CD4-positive, CD25-positive, alpha-beta regulatory T cell (primary cell): Measurements from ENCODE around the gene MRPL23. TPM values are rescaled to one million over a fixed set of nuclear protein-coding genes. Genes with fewer than 3 reads are reported as not detected.
A peak's percentile ranks its signal among the peaks of the same experiment; 100 is the strongest.

Experiments used
- ATAC-seq, 2 donors: fragments of 150-1000 bp; cut with Tn5 transposase; one replicate each; pipeline ENCODE4 v1.10.0; 2021; ENCODE audit warnings: low read depth in 2 of 2, moderate number of reproducible peaks in 2 of 2, moderate library complexity in 1 of 2
- DNase-seq, 3 donors: peaks; one replicate each; pipeline versions ENCODE4 v3.0.0 to v3.0.0-alpha.2; 2012 to 2022; ENCODE audit warnings: mixed read lengths in 1 of 3
- H3K27ac ChIP-seq: one replicate; pipeline ENCODE4 v1.7.0; 2013; ENCODE audit warnings: mild to moderate bottlenecking, low read length; ENCODE audit not compliant: insufficient read depth, poor library complexity, severe bottlenecking
- H3K27me3 ChIP-seq: one replicate; pipeline ENCODE4 v1.7.0; 2013; ENCODE audit warnings: low read length; ENCODE audit not compliant: control insufficient read depth, insufficient read depth
- H3K36me3 ChIP-seq: one replicate; pipeline ENCODE4 v1.7.0; 2013; ENCODE audit warnings: mild to moderate bottlenecking, low read length, moderate library complexity; ENCODE audit not compliant: control insufficient read depth, insufficient read depth
- H3K4me1 ChIP-seq: 2 replicates; pipeline ENCODE4 v1.7.0; 2013; ENCODE audit warnings: mild to moderate bottlenecking, low read length; ENCODE audit not compliant: insufficient read depth, control insufficient read depth, poor library complexity, severe bottlenecking
- H3K4me3 ChIP-seq: one replicate; pipeline ENCODE4 v1.7.0; 2013; ENCODE audit warnings: low read depth, mild to moderate bottlenecking, low read length, moderate library complexity
- H3K9me3 ChIP-seq, 2 experiments: 1 replicate in 1 of 2; 2 replicates in 1 of 2; pipeline ENCODE4 v1.7.0; 2013; ENCODE audit warnings: low read length in 2 of 2, mild to moderate bottlenecking in 1 of 2, moderate library complexity in 1 of 2; ENCODE audit not compliant: control insufficient read depth in 2 of 2
- H3K27ac Mint-ChIP-seq, 3 donors: one replicate each; pipeline ENCODE4 v1.8.0; 2020 to 2022; ENCODE audit warnings: mild to moderate bottlenecking in 3 of 3, mixed read lengths in 3 of 3, moderate library complexity in 2 of 3
- H3K27me3 Mint-ChIP-seq: one replicate; pipeline ENCODE4 v1.8.0; 2022; ENCODE audit warnings: mild to moderate bottlenecking, mixed read lengths
- H3K36me3 Mint-ChIP-seq: one replicate; pipeline ENCODE4 v1.8.0; 2020; ENCODE audit warnings: mixed read lengths
- H3K4me1 Mint-ChIP-seq, 4 donors: one replicate each; pipeline ENCODE4 v1.8.0; 2020 to 2022; ENCODE audit warnings: mixed read lengths in 4 of 4, mild to moderate bottlenecking in 1 of 4
- H3K4me3 Mint-ChIP-seq, 4 donors: one replicate each; pipeline ENCODE4 v1.8.0; 2020 to 2022; ENCODE audit warnings: mild to moderate bottlenecking in 4 of 4, mixed read lengths in 4 of 4, moderate library complexity in 3 of 4
- H3K9me3 Mint-ChIP-seq, 7 donors: one replicate each; pipeline ENCODE4 v1.8.0; 2020 to 2022; ENCODE audit warnings: mixed read lengths in 7 of 7, mild to moderate bottlenecking in 3 of 7, moderate library complexity in 2 of 7
- polyA plus RNA-seq, 4 donors: library from polyadenylated mRNA; unstranded; fragments of 300-500 nt; fragmentation: Illumina TruSeq; gene quantifications; one replicate each; pipeline ENCODE4 v1.2.3, GENCODE V29; 2021
- total RNA-seq: library from RNA; stranded (reverse); gene quantifications from one replicate; pipeline ENCODE4 v1.2.3, GENCODE V29; 2022

The MRPL23 gene
- total RNA-seq, result 37.5 TPM
- polyA plus RNA-seq, result 10 to 100 TPM; 19.8 to 84.1 (median 24.6) TPM

DNA sequence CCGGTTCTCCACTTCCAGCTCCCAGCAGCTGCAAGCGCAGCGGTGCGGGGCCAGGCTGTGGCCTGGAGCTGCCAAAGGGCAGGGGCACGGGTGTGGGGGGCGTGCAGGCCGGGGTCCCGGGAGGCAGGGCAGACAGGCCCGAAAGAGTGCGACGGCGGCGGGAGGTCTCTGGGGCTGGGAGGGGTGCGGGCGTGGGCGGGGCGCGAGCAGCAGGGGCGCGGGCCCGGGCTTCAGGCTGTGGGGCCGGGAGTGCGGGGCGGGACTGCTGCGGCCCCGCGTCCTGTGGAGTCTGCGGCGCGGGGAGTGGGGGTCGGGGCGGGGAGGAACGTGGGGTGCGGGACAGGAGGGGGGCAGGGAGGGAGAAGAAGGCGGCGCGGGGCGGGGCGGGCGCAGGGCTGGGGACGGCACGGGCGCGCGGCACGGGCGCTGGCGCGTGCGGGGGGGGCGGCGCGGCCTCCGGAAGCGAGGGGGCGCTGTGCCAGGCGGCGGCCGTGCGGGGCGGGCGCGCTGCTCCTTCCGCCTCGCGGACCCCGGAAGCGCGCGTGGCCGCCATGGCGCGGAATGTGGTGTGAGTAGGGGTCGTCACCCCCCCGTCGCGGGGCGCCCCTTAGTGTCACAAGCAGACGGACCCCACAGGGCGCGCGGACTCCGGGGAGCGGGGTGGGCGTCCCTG is at the start of gene MRPL23:
MRPL23 (plus strand) TSS at position 521 of the 673 bp plus-strand sequence; CDS start at position 552, 31 bp downstream.
- DNase-seq (no peak), ATAC-seq (peak; percentile 87 to 90)
- no peaks in the 10 kb centered on the region for H3K27me3 Mint-ChIP-seq
- H3K4me1 ChIP-seq, result no peaks in the 10 kb centered on the region
- no peaks in the 10 kb centered on the region for H3K36me3 ChIP-seq
- H3K9me3 Mint-ChIP-seq, result no peaks in the 10 kb centered on the region
- no peaks in the 10 kb centered on the region for H3K9me3 ChIP-seq
- H3K27me3 ChIP-seq, result no peaks in the 10 kb centered on the region
- H3K27ac ChIP-seq, result no peak within 1 kb of the TSS
- peaks cover 0 to 2% (median 0%) of the 10 kb centered on the region in 4 donors for H3K4me1 Mint-ChIP-seq
- no peaks in the 10 kb centered on the region for H3K36me3 Mint-ChIP-seq
- H3K4me3 ChIP-seq, result no peak within 1 kb of the TSS
- no peak within 1 kb of the TSS for H3K27ac Mint-ChIP-seq
- H3K4me3 Mint-ChIP-seq, result no peak within 1 kb of the TSS

DNA sequence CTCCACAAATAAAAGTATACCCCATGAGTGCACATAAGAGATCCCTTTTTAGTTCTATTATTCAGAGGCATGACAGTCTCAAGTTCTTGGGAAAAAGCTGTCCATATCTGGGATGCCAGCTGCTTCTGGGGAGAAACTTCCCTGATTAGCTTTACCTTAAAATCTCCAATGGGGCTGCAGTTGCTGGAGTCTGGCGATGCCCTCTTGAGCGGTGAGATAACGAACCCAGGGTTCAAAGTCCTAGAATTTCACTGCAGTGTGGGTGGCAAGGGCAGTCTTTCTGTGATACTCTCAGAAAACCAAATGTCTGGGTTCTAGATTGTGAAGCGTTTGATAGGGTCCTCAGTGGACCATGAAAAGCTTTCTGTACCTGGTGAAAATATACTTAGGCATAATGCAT is 48.0 kb upstream of the MRPL23 start:
- ATAC-seq (no peak), DNase-seq (no peak)
- Mint-ChIP-seq H3K27ac (no peak overlapping the region), H3K4me3 (no peak overlapping the region), H3K27me3 (peaks cover 53% of the 10 kb centered on the region), H3K9me3 (no peaks in the 10 kb centered on the region), H3K4me1 (peaks cover 0 to 2% (median 0%) of the 10 kb centered on the region in 4 donors), H3K36me3 (no peaks in the 10 kb centered on the region)
- Histone ChIP-seq H3K9me3 (no peaks in the 10 kb centered on the region), H3K4me3 (no peak overlapping the region), H3K4me1 (no peaks in the 10 kb centered on the region), H3K36me3 (no peaks in the 10 kb centered on the region), H3K27ac (no peak overlapping the region), H3K27me3 (peaks cover 4% of the 10 kb centered on the region)

DNA sequence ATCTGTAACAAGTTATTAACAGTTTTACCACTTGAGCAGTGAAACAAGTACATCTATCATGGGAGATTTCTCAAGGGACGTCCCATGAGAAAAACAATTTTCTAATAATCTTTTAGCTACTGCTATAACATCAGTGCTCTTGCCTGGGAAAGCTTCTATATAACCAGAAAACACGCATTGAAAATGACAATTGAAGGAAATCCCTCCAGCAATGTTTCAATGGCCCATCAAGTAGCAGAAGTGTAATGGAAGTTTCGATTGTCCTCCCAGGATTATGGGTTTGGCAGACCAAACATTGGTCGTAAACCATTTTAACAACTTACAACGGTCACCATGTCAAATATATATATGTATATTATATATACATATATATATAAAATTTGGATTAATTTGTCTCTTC is 47.4 kb upstream of the MRPL23 start:
- no peaks in the 10 kb centered on the region for H3K36me3 Mint-ChIP-seq
- Histone ChIP-seq H3K4me1 (no peaks in the 10 kb centered on the region), H3K36me3 (no peaks in the 10 kb centered on the region), H3K27me3 (peaks cover 4% of the 10 kb centered on the region), H3K4me3 (no peak overlapping the region), H3K9me3 (no peaks in the 10 kb centered on the region), H3K27ac (no peak overlapping the region)
- DNase-seq, result no peak
- peaks cover 0 to 2% (median 0%) of the 10 kb centered on the region in 4 donors for H3K4me1 Mint-ChIP-seq
- no peaks in the 10 kb centered on the region for H3K9me3 Mint-ChIP-seq
- peaks cover 53% of the 10 kb centered on the region for H3K27me3 Mint-ChIP-seq
- ATAC-seq, result no peak
- H3K4me3 Mint-ChIP-seq, result no peak overlapping the region
- H3K27ac Mint-ChIP-seq, result no peak overlapping the region

DNA sequence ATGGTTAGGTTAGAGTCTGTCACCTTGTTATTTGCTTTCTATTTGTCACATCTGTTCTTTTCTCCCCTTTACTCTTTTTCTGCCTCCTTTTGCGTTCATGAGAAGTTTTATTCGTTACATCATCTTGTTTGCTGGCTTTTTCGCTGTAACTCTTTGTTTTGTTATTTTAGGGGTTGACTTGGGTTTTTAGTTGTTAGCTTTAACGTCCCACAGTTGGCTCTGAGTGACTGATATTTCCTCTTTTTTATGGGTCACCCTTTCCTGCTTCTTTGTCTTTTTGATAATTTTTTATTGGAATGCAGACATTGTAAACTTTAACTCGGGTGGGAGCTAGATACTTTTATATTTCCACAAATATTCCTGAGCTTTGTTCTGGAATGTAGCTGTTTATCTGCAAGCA is 41.0 kb upstream of the MRPL23 start:
- Mint-ChIP-seq H3K27ac (peak overlapping the region in 1 of 3 donors; percentile 48), H3K36me3 (no peaks in the 10 kb centered on the region), H3K4me1 (no peaks in the 10 kb centered on the region), H3K9me3 (peaks cover 0 to 1% (median 0%) of the 10 kb centered on the region in 7 donors), H3K27me3 (peaks cover 19% of the 10 kb centered on the region), H3K4me3 (no peak overlapping the region)
- H3K4me1 ChIP-seq, result no peaks in the 10 kb centered on the region
- no peak for ATAC-seq
- H3K9me3 ChIP-seq, result no peaks in the 10 kb centered on the region
- H3K27ac ChIP-seq, result no peak overlapping the region
- H3K4me3 ChIP-seq, result no peak overlapping the region
- H3K27me3 ChIP-seq, result no peaks in the 10 kb centered on the region
- no peak for DNase-seq
- no peaks in the 10 kb centered on the region for H3K36me3 ChIP-seq

DNA sequence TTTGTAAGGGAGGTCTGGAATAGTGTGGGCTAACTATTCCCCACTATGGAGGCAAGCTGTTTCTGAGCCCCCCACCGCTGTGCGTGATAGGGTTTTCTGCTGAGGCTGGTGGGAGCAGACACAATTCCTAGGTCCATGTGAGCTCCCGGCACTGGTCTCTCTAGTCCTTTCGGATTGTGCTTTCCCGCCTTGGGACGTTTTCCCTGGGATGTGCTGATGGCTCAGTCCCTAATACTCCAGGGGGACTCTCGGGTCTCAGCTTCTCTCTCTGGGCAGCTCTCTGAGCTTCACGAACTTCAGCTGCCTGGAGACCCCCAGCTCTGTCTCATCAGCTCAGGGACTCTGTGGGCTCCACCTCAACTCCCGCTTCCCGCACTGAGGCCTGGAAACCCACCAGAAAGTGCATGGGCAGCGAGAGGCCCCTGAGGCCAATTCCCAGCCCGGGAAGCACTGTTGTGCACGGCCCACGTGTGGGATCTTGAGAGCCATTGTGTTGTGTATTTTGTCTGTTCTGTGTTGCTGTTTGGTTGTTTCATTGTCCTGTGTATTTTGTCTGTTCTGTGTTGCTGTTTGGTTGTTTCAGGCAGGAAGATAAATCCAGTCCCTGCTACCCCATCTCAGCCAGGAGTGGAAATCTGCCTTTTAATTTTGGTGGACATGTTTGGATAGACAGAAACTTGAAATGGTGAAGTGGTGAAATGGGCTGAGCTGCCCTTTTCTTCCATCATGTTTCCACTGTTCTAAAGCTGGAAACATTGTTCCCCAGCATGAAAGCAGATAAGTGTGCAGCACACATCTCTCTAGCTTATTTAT is 40.3 kb upstream of the MRPL23 start:
- peaks cover 0 to 1% (median 0%) of the 10 kb centered on the region in 7 donors for H3K9me3 Mint-ChIP-seq
- H3K27me3 ChIP-seq, result no peaks in the 10 kb centered on the region
- DNase-seq, result no peak
- no peaks in the 10 kb centered on the region for H3K4me1 ChIP-seq
- H3K4me1 Mint-ChIP-seq, result no peaks in the 10 kb centered on the region
- no peaks in the 10 kb centered on the region for H3K9me3 ChIP-seq
- H3K36me3 ChIP-seq, result no peaks in the 10 kb centered on the region
- no peaks in the 10 kb centered on the region for H3K36me3 Mint-ChIP-seq
- H3K27me3 Mint-ChIP-seq, result peaks cover 13% of the 10 kb centered on the region
- no peak overlapping the region for H3K4me3 Mint-ChIP-seq
- H3K27ac Mint-ChIP-seq, result no peak overlapping the region
- H3K4me3 ChIP-seq, result no peak overlapping the region
- H3K27ac ChIP-seq, result no peak overlapping the region
- ATAC-seq, result no peak

DNA sequence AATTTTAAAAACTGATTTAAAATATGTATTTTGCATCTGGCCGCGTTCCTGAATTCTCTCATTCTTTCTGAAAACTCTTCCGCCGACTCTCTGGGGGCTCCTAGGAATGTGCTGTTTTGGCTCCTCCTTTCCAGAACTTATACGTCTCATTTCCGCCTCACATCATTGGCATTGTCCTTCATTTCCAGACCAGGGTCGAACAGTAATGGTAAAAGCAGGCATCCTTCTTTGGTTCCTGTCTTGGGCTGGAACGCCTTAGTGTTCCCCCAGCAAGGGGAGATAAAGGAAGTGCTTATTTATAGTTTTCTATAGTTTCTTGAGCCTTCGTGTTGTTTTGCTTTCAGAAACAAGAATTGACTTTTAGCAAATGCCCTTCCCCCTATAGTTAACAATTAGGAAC is 38.5 kb upstream of the MRPL23 start:
- Mint-ChIP-seq H3K4me1 (no peaks in the 10 kb centered on the region), H3K4me3 (no peak overlapping the region), H3K9me3 (peaks cover 0 to 1% (median 0%) of the 10 kb centered on the region in 7 donors), H3K27me3 (peaks cover 6% of the 10 kb centered on the region), H3K36me3 (no peaks in the 10 kb centered on the region), H3K27ac (no peak overlapping the region)
- no peaks in the 10 kb centered on the region for H3K4me1 ChIP-seq
- no peaks in the 10 kb centered on the region for H3K36me3 ChIP-seq
- no peak overlapping the region for H3K4me3 ChIP-seq
- DNase-seq (no peak), ATAC-seq (no peak)
- no peaks in the 10 kb centered on the region for H3K9me3 ChIP-seq
- H3K27ac ChIP-seq, result no peak overlapping the region
- H3K27me3 ChIP-seq, result no peaks in the 10 kb centered on the region

DNA sequence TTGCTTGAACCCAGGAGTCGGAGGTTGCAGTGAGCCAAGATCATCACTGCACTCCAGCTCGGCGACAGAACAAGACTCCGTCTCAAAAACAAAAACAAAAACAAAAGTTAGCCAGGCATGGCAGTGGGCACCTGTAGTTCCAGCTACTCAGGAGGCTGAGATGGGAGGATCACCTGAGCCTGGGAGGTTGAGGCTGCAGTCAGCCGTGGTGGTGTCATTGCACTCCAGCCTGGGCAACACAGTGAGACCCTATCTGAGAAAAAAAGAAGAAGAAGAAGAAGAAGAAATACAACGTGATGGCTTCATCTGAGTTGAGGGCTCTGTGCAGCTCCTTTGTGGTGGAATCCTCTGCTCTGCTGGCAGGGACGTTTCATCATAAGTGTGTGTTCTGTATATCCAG is 37.6 kb upstream of the MRPL23 start:
- no peak overlapping the region for H3K4me3 ChIP-seq
- no peak overlapping the region for H3K27ac ChIP-seq
- no peaks in the 10 kb centered on the region for H3K9me3 ChIP-seq
- no peaks in the 10 kb centered on the region for H3K4me1 ChIP-seq
- Mint-ChIP-seq H3K27me3 (peaks cover 6% of the 10 kb centered on the region), H3K27ac (no peak overlapping the region), H3K4me3 (no peak overlapping the region), H3K4me1 (peaks cover 0 to 3% (median under 1%) of the 10 kb centered on the region in 4 donors), H3K9me3 (peaks cover 0 to 1% (median 0%) of the 10 kb centered on the region in 7 donors), H3K36me3 (no peaks in the 10 kb centered on the region)
- ATAC-seq, result no peak
- H3K27me3 ChIP-seq, result no peaks in the 10 kb centered on the region
- no peak for DNase-seq
- H3K36me3 ChIP-seq, result no peaks in the 10 kb centered on the region
